GM18505 (cell line): ENCODE results near the gene USP17L26.
"Not testable (repeated sequence)": the region's sequence is repeated elsewhere in the genome, so short reads cannot be mapped to it uniquely, and the experiment has no call there.

Experiments
- ATAC-seq: cut with Tn5 transposase; IDR thresholded peaks from one replicate; pipeline ENCODE4 v1.9.1; 2021; ENCODE audit not compliant: unreplicated experiment
- POLR2A ChIP-seq: IDR thresholded peaks from 4 replicates; pipeline ENCODE4 v1.6.1; 2011; ENCODE audit warnings: borderline replicate concordance; ENCODE audit not compliant: insufficient read depth, insufficient read length; ENCODE audit errors: extremely low read depth

USP17L26 gene

GRCh38 chr4:9334358-9334757 is at the start of gene USP17L26:
Gene USP17L26 (plus strand): TSS chr4:9334658. CDS start chr4:9334658, 0 bp downstream.
- not testable (repeated sequence) for ATAC-seq

- not testable (repeated sequence) for ATAC-seq
Measured at GRCh38 chr4:9324191-9324590, 10.3 kb upstream of the USP17L26 start.

GRCh38 chr4:9324865-9325264 is 9.6 kb upstream of the USP17L26 start, which contains the start of gene USP17L24:
Gene USP17L24 (plus strand): TSS chr4:9325165. CDS start chr4:9325165, 0 bp downstream.
- not testable (repeated sequence) for ATAC-seq

- ATAC-seq: not testable (repeated sequence)
Measured at GRCh38 chr4:9329611-9330010, 4.8 kb upstream of the USP17L26 start, which contains the start of gene USP17L25. Gene USP17L25 (plus strand): TSS chr4:9329911. CDS start chr4:9329911, 0 bp downstream.

GRCh38 chr4:9339103-9339502 is 4.6 kb downstream of the USP17L26 start, which contains the start of gene USP17L5:
Gene USP17L5 (plus strand): TSS chr4:9339403. CDS start chr4:9339403, 0 bp downstream.
- ATAC-seq: not testable (repeated sequence)

- not testable (repeated sequence) for ATAC-seq
Measured at GRCh38 chr4:9343848-9344247, 9.4 kb downstream of the USP17L26 start, which contains the start of gene USP17L27. Gene USP17L27 (plus strand): TSS chr4:9344148. CDS start chr4:9344148, 0 bp downstream.

GRCh38 chr4:9348593-9348992 is 14.1 kb downstream of the USP17L26 start, which contains the start of gene USP17L28:
Gene USP17L28 (plus strand): TSS chr4:9348893. CDS start chr4:9348893, 0 bp downstream.
- ATAC-seq: not testable (repeated sequence)

- ATAC-seq: not testable (repeated sequence)
Measured at GRCh38 chr4:9350866-9351265, 16.4 kb downstream of the USP17L26 start.

- not testable (repeated sequence) for ATAC-seq
Measured at GRCh38 chr4:9353338-9353737, 18.9 kb downstream of the USP17L26 start, which contains the start of gene USP17L29. Gene USP17L29 (plus strand): TSS chr4:9353638. CDS start chr4:9353638, 0 bp downstream.

GRCh38 chr4:9362829-9363228 is 28.4 kb downstream of the USP17L26 start, which contains the start of gene USP17L30:
Gene USP17L30 (plus strand): TSS chr4:9363129. CDS start chr4:9363129, 0 bp downstream.
- not testable (repeated sequence) for ATAC-seq

GRCh38 chr4:9379881-9380280 is 45.4 kb downstream of the USP17L26 start:
- ATAC-seq: not testable (repeated sequence)

GRCh38 chr4:9381012-9381534 is 46.6 kb downstream of the USP17L26 start:
- not testable (repeated sequence) for ATAC-seq

- no peak for TF ChIP-seq POLR2A
- no peak for ATAC-seq
Measured at GRCh38 chr4:9384126-9384525, 49.7 kb downstream of the USP17L26 start.
